Spleen (tissue), 11 donors: Measurements from ENCODE around the gene KIN. TPM values are rescaled to one million over a fixed set of nuclear protein-coding genes. Genes with fewer than 3 reads are reported as not detected.

Experiments used
- DNase-seq: peaks from one replicate; pipeline ENCODE4 v3.0.0-alpha.2; 2020
- H3K27ac ChIP-seq, 8 donors: fragments of 200-600 bp; sonication (generic) in 7 of 8; 1 replicate in 4 of 8; 2 replicates in 4 of 8; pipeline versions ENCODE4 v1.5.0 to v1.8.0; 2016 to 2021; ENCODE audit warnings: inconsistent platforms in 4 of 8, mild to moderate bottlenecking in 4 of 8, moderate library complexity in 1 of 8
- H3K27me3 ChIP-seq, 7 donors: fragments of 200-600 bp; sonication (generic) in 6 of 7; replicated peaks in 1 of 7; 1 replicate in 4 of 7; 2 replicates in 3 of 7; pipeline versions ENCODE4 v1.5.0 to v1.8.0; 2016 to 2021; ENCODE audit warnings: inconsistent platforms in 3 of 7, mild to moderate bottlenecking in 1 of 7
- H3K36me3 ChIP-seq, 6 donors: fragments of 200-600 bp; sonication (generic) in 5 of 6; 1 replicate in 4 of 6; 2 replicates in 2 of 6; pipeline versions ENCODE4 v1.5.0 to v1.8.0; 2016 to 2021; ENCODE audit warnings: inconsistent platforms in 2 of 6
- H3K4me1 ChIP-seq, 6 donors: fragments of 200-600 bp; sonication (generic) in 5 of 6; 1 replicate in 3 of 6; 2 replicates in 3 of 6; pipeline versions ENCODE4 v1.5.0 to v1.8.0; 2016 to 2021; ENCODE audit warnings: inconsistent platforms in 3 of 6
- H3K4me3 ChIP-seq, 8 donors: fragments of 200-600 bp; sonication (generic) in 7 of 8; 1 replicate in 4 of 8; 2 replicates in 4 of 8; pipeline versions ENCODE4 v1.5.0 to v1.8.0; 2016 to 2021; ENCODE audit warnings: inconsistent platforms in 4 of 8, mild to moderate bottlenecking in 4 of 8, moderate library complexity in 2 of 8
- H3K9me3 ChIP-seq, 8 donors: fragments of 200-600 bp; sonication (generic) in 7 of 8; 1 replicate in 4 of 8; 2 replicates in 4 of 8; pipeline versions ENCODE4 v1.5.0 to v1.8.0; 2016 to 2021; ENCODE audit warnings: inconsistent platforms in 4 of 8
- POLR2A ChIP-seq, 3 donors: fragments of 450-650 bp; IDR thresholded peaks; one replicate each; pipeline ENCODE4 v1.5.1; 2017; ENCODE audit warnings: antibody characterized with exemption in 3 of 3, mild to moderate bottlenecking in 1 of 3
- POLR2AphosphoS5 ChIP-seq, 3 donors: sonication (generic); formaldehyde crosslinking; IDR thresholded peaks; one replicate each; pipeline ENCODE4 v1.5.1; 2017; ENCODE audit warnings: antibody characterized with exemption in 3 of 3
- WGBS, 5 donors: extraction: QIAGEN DNeasy Blood & Tissue Kit in 3 of 5; methylation state at CpG; one replicate each; pipeline versions ENCODE4 v1.1.5 to v1.1.7; 2013 to 2018; 5-methylcytosine and 5-hydroxymethylcytosine counted together
- intact Hi-C: fragments of 100-400 bp; cut with DNase I; formaldehyde crosslinking; loops from one replicate; pipeline ENCODE4 v1.15.0; 2023; ENCODE audit warnings: low total_unique reads
- polyA plus RNA-seq, 3 donors: library from polyadenylated mRNA; stranded (reverse); fragments of 200-250 nt; gene quantifications; one replicate each; pipeline ENCODE4 v1.2.1, GENCODE V29; 2013
- total RNA-seq, 7 donors: library from RNA; depleted of rRNA in 3 of 7; stranded (reverse); fragments of >200 nt in 3 of 7; fragmentation: NEBNext Ultra II Directional in 4 of 7; extraction: Animal tissue kit (Norgen Biotek cat#: 25700) in 4 of 7; gene quantifications; one replicate each; pipeline versions ENCODE4 v1.1.0 to v1.2.1, GENCODE V29; 2016 to 2021
- TF ChIP-seq, protein P1 (sequence below), 11 experiments: fragments of 200-600 bp in 7 of 11; fragments of 450-650 bp in 4 of 11; sonication (generic) in 4 of 11; IDR thresholded peaks in 8 of 11; conservative IDR thresholded peaks in 3 of 11; 1 replicate in 7 of 11; 2 replicates in 4 of 11; pipeline versions ENCODE4 v1.4.0 to v1.8.0; 2016 to 2021; ENCODE audit warnings: antibody characterized with exemption in 11 of 11, inconsistent platforms in 4 of 11, mild to moderate bottlenecking in 1 of 11
- donor health status: healthy with polysubstance abuse.
- donor health status: DM: no; HTN: no; CAD: no; lungs with moderate emphysema.
- donor health status: DM: no; HTN: no; CAD: no.
- donor health status: Bipolar disorder and iron deficiency.
- donor health status: healthy.
- donor health status: DM: no; HTN: no; CAD: no.
- donor health status: DM: yes; HTN: yes; CAD: no.

The KIN gene
- total and polyA plus RNA-seq, 10 donors = 9.2 to 16.0 (median 11.4) TPM

DNA sequence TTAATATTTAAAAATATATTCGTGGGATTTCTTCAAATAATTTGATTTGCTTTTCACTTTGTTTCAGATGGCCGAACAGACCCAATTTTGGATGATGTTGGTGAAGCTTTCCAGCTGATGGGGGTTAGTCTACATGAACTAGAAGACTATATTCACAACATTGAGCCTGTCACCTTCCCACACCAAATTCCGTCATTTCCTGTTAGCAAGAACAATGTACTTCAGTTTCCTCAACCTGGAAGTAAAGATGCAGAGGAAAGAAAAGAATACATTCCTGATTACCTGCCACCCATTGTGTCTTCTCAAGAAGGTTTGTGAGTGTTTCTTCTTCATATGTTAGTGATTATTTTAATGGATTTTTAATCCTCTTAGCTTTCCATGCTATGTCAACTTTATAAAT is 36.5 kb upstream of the KIN start:
- WGBS, 5 donors = 92 to 96% (median 95%) methylated on average over 3 of the region's 3 CpGs
- Histone ChIP-seq H3K4me3 (no peak overlapping the region), H3K36me3 (peaks cover 0 to 75% (median 28%) of the 10 kb centered on the region in 6 donors), H3K27ac (no peak overlapping the region), H3K27me3 (no peaks in the 10 kb centered on the region), H3K4me1 (peaks cover 15 to 35% (median 18%) of the 10 kb centered on the region in 6 donors), H3K9me3 (no peaks in the 10 kb centered on the region)
- intact Hi-C loops = no loop called here
- TF ChIP-seq POLR2AphosphoS5 (IDR thresholded peaks at IDR 0.05) (no peak), POLR2A (IDR thresholded peaks at IDR 0.05) (no peak)
- TF ChIP-seq, protein P1, sequence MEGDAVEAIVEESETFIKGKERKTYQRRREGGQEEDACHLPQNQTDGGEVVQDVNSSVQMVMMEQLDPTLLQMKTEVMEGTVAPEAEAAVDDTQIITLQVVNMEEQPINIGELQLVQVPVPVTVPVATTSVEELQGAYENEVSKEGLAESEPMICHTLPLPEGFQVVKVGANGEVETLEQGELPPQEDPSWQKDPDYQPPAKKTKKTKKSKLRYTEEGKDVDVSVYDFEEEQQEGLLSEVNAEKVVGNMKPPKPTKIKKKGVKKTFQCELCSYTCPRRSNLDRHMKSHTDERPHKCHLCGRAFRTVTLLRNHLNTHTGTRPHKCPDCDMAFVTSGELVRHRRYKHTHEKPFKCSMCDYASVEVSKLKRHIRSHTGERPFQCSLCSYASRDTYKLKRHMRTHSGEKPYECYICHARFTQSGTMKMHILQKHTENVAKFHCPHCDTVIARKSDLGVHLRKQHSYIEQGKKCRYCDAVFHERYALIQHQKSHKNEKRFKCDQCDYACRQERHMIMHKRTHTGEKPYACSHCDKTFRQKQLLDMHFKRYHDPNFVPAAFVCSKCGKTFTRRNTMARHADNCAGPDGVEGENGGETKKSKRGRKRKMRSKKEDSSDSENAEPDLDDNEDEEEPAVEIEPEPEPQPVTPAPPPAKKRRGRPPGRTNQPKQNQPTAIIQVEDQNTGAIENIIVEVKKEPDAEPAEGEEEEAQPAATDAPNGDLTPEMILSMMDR (IDR thresholded peaks at IDR 0.05 in 8 of 11, conservative IDR thresholded peaks at IDR 0.05 in 3 of 11) = no peak
- no peak for DNase-seq

DNA sequence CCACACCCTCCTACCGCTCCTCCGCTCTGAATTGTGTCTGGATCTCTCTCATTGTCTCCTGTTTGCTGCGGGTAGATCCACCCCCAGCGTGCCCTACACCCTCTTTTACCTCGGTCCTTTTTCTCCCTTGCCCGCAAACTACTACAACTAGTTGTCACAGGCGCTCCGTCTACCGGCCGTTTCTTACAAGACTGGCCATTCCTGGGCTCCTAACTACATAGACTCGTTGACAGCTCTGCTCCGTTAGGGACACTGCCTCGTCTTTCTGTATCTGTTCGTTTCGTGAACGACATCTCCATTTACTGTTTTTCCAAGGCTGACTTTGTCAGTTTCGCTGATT is 31.3 kb upstream of the KIN start:
- H3K27ac ChIP-seq = peak overlapping the region in 6 of 8 donors; percentile 71 to 87 (median 79)
- H3K27me3 ChIP-seq = no peaks in the 10 kb centered on the region
- peak overlapping the region; percentile 87 to 100 (median 99) for H3K4me3 ChIP-seq
- TF ChIP-seq, protein P1 (IDR thresholded peaks at IDR 0.05 in 8 of 11, conservative IDR thresholded peaks at IDR 0.05 in 3 of 11) = no peak
- intact Hi-C loops = no loop called here
- WGBS, 5 donors = 0 to 1% (median 0%) methylated on average over 17 of the region's 17 CpGs
- H3K9me3 ChIP-seq = no peaks in the 10 kb centered on the region
- H3K36me3 ChIP-seq = peaks cover 0 to 30% (median under 1%) of the 10 kb centered on the region in 6 donors
- peaks cover 16 to 39% (median 29%) of the 10 kb centered on the region in 6 donors for H3K4me1 ChIP-seq
- no peak for DNase-seq

DNA sequence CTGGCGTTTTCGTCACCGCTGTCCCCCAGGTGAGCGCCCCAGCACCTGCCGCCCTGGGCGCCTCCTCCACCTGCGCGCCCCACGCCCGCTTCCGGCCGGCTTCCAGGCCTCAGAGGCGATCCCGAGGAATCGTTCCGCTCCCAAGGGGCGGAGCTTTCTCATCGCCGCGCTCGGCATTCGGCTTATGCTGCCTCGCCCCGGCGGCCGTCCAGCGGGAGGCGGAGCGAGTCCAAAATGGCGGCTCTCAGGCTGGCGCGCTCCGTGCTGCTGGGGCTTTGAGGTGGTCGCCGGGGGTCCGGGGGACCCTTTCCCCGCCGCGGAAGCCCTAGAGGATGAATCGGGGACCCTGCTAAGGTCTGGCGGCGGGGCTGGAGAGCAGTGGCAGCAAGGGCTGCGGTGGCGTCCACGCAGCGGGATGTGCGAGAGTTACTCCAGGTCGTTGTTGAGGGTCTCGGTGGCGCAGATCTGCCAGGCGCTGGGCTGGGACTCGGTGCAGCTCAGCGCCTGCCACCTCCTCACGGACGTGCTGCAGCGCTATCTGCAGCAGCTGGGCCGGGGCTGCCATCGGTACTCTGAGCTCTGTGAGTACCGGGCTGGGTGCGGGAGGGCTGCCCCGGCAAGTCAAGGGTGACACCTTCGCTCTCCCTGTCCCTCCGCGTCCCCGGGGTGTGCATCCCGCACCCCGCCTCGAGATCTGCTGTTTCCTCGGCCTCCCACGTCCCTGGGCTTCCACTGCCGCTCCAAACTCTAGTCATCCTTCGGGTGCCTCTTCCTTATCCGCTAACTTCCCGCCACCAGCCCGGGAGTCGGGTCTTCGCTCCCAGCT is 30.7 kb upstream of the KIN start, which contains the start of gene TAF3:
TAF3 (plus strand) TSS at position 211 of the 826 bp plus-strand sequence; CDS start at position 416, 205 bp downstream.
- Histone ChIP-seq H3K36me3 (peaks cover 0 to 24% (median 0%) of the 10 kb centered on the region in 6 donors), H3K4me1 (peaks cover 16 to 39% (median 29%) of the 10 kb centered on the region in 6 donors), H3K27ac (peak within 1 kb of the TSS in 7 of 8 donors; percentile 71 to 87 (median 79)), H3K9me3 (no peaks in the 10 kb centered on the region), H3K4me3 (peak within 1 kb of the TSS; percentile 87 to 100 (median 99)), H3K27me3 (no peaks in the 10 kb centered on the region)
- TF ChIP-seq, protein P1 (IDR thresholded peaks at IDR 0.05 in 8 of 11, conservative IDR thresholded peaks at IDR 0.05 in 3 of 11) = peak in 3 of 11 experiments; percentile 17 to 33 (median 28)
- TF ChIP-seq POLR2AphosphoS5 (IDR thresholded peaks at IDR 0.05) (peak; percentile 90 to 96 (median 93)), POLR2A (IDR thresholded peaks at IDR 0.05) (peak in 1 of 3 donors; percentile 59)
- WGBS, 5 donors = 0% methylated on average over 32 to 77 of the region's 77 CpGs
- intact Hi-C loops = no loop called here
- peak; percentile 99 for DNase-seq

DNA sequence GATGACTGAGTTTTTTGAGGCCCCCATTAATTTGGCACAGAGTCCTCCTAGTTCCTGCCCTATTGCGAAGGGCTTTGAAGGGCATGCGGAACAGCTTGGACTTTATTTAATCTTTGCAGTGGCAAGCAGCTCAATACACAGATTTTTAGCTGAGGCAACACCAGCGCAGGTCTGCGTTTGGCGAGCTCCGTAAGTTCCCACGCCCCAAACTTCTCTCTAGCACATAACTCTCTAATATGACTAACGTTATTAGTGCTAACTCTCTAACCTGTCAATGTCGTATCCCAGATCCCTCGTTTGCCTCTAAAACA is 30.1 kb upstream of the KIN start:
- intact Hi-C loops = no loop called here
- TF ChIP-seq, protein P1 (IDR thresholded peaks at IDR 0.05 in 8 of 11, conservative IDR thresholded peaks at IDR 0.05 in 3 of 11) = no peak
- no peak for TF ChIP-seq POLR2AphosphoS5 (IDR thresholded peaks at IDR 0.05)
- no peak for TF ChIP-seq POLR2A (IDR thresholded peaks at IDR 0.05)
- H3K36me3 ChIP-seq = peaks cover 0 to 20% (median 0%) of the 10 kb centered on the region in 6 donors
- H3K27me3 ChIP-seq = no peaks in the 10 kb centered on the region
- no peaks in the 10 kb centered on the region for H3K9me3 ChIP-seq
- H3K4me1 ChIP-seq = peaks cover 16 to 39% (median 29%) of the 10 kb centered on the region in 6 donors
- peak overlapping the region; percentile 87 to 100 (median 99) for H3K4me3 ChIP-seq
- no peak for DNase-seq
- WGBS, 5 donors = 0 to 1% (median 1%) methylated on average over 10 of the region's 10 CpGs
- peak overlapping the region in 7 of 8 donors; percentile 71 to 87 (median 79) for H3K27ac ChIP-seq
